ENCODE data around the gene LMX1A. TPM values are rescaled to one million over a fixed set of nuclear protein-coding genes. Genes with fewer than 3 reads are reported as not detected.

LMX1A gene
- total RNA-seq, 1 experiment from 2014 or later = not detected

GRCh38 chr1:165369255-165369848 is 12.8 kb upstream of the LMX1A start:
- Mint-ChIP-seq H3K4me3 (ENCODE audit: unreplicated experiment) (no peak overlapping the region), H3K27me3 (ENCODE audit: insufficient read depth, unreplicated experiment) (peaks cover 38% of the 10 kb centered on the region), H3K4me1 (ENCODE audit: insufficient read depth, unreplicated experiment) (peaks cover 17% of the 10 kb centered on the region), H3K27ac (ENCODE audit: low read depth, unreplicated experiment) (no peak overlapping the region), H3K36me3 (ENCODE audit: insufficient read depth, unreplicated experiment) (no peaks in the 10 kb centered on the region), H3K9me3 (ENCODE audit: unreplicated experiment) (no peaks in the 10 kb centered on the region)
- POLR2A ChIA-PET = interaction anchor here (0.7 to 1.8 kb wide), 3 partner anchors 13 to 239 kb away, joined by 3 to 4 read pairs (median 3); no protein-coding TSS in a partner anchor
- no TSS peak for BruUV-seq (replicated peaks)
- DNase-seq (ENCODE audit: unreplicated experiment) = peak; percentile 75
- peak; percentile 99 for TF ChIP-seq CTCF (IDR thresholded peaks at IDR 0.05; ENCODE audit: unreplicated experiment)
- intact Hi-C loops (cut with micrococcal nuclease) = loop anchor here (1.0 kb wide), 3 partner anchors 111 to 255 kb away; no protein-coding TSS in a partner anchor
- CTCF ChIA-PET = interaction anchor here (0.5 to 12.7 kb wide), 72 partner anchors 6 to 1621 kb away, joined by 3 to 536 read pairs (median 10); partner anchors contain the start of gene LMX1A

- no peak overlapping the region for H3K27ac Mint-ChIP-seq (ENCODE audit: low read depth, unreplicated experiment)
- POLR2A ChIA-PET = interaction anchor here (1.0 kb wide), 1 partner anchor 8 kb away, joined by 5 read pairs; no protein-coding TSS in a partner anchor
Observed at GRCh38 chr1:165367375-165367993, 11.0 kb upstream of the LMX1A start.

GRCh38 chr1:165365341-165365740 is 8.8 kb upstream of the LMX1A start:
- CTCF ChIA-PET = interaction anchor here (0.6 to 12.7 kb wide), 26 partner anchors 10 to 588 kb away, joined by 3 to 536 read pairs (median 55); partner anchors contain the start of gene LMX1A
- no peak for TF ChIP-seq CTCF (IDR thresholded peaks at IDR 0.05; ENCODE audit: unreplicated experiment)
- Mint-ChIP-seq H3K27me3 (ENCODE audit: insufficient read depth, unreplicated experiment) (peaks cover 18% of the 10 kb centered on the region), H3K36me3 (ENCODE audit: insufficient read depth, unreplicated experiment) (no peaks in the 10 kb centered on the region), H3K4me1 (ENCODE audit: insufficient read depth, unreplicated experiment) (peaks cover 28% of the 10 kb centered on the region), H3K4me3 (ENCODE audit: unreplicated experiment) (peak overlapping the region; percentile 9), H3K27ac (ENCODE audit: low read depth, unreplicated experiment) (peak overlapping the region; percentile 46), H3K9me3 (ENCODE audit: unreplicated experiment) (no peaks in the 10 kb centered on the region)
- DNase-seq (ENCODE audit: unreplicated experiment) = peak; percentile 95
- BruUV-seq (replicated peaks) = no TSS peak
- intact Hi-C loops (cut with micrococcal nuclease) = loop anchor here (1.0 kb wide), 1 partner anchor 228 kb away; no protein-coding TSS in a partner anchor
- POLR2A ChIA-PET = interaction anchor here (1.4 to 2.1 kb wide), 4 partner anchors 11 to 248 kb away, joined by 3 to 17 read pairs (median 9); no protein-coding TSS in a partner anchor

More at GRCh38 chr1:165367375-165367993, 11.0 kb upstream of the LMX1A start:
- peak; percentile 89 for DNase-seq (ENCODE audit: unreplicated experiment)
- peak; percentile 99 for TF ChIP-seq CTCF (IDR thresholded peaks at IDR 0.05; ENCODE audit: unreplicated experiment)
- H3K4me3 Mint-ChIP-seq (ENCODE audit: unreplicated experiment) = no peak overlapping the region
- CTCF ChIA-PET = interaction anchor here (0.5 to 12.7 kb wide), 100 partner anchors 8 to 1991 kb away, joined by 3 to 536 read pairs (median 6); partner anchors contain the start of genes ALDH9A1, LMX1A and LRRC52
- BruUV-seq (replicated peaks) = no TSS peak
- peaks cover 38% of the 10 kb centered on the region for H3K27me3 Mint-ChIP-seq (ENCODE audit: insufficient read depth, unreplicated experiment)
- intact Hi-C loops (cut with micrococcal nuclease) = no loop called here
- no peaks in the 10 kb centered on the region for H3K9me3 Mint-ChIP-seq (ENCODE audit: unreplicated experiment)
- peaks cover 23% of the 10 kb centered on the region for H3K4me1 Mint-ChIP-seq (ENCODE audit: insufficient read depth, unreplicated experiment)
- H3K36me3 Mint-ChIP-seq (ENCODE audit: insufficient read depth, unreplicated experiment) = no peaks in the 10 kb centered on the region
